Measurements from ENCODE around the gene MCF2L2.

DNA sequence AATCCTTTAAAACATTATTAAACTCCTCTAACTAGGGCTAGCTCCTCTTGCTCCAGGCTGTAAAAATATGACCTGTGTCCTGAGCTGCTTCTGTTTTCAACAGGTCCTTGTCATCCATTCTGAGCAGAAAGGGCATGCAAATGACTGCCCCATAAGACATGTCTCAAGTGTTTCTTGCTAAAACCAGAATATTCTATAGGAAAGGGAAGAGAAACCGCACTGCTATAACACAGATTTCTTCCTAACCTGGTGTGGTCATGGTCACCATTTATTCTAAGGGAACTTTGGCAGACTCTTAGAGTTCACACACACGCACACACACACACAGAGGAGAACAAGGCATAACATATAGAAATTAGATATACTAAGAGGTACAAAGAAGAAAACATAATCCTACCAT is 209.6 kb downstream of the MCF2L2 start:
- TF ChIP-seq CTCF (tag by site-specific recombination; IDR thresholded peaks at IDR 0.05): no peak
- no peak for TF ChIP-seq REST (tag by site-specific recombination; IDR thresholded peaks at IDR 0.05)
- TF ChIP-seq KLF10 (tag by site-specific recombination; IDR thresholded peaks at IDR 0.05): no peak
- TF ChIP-seq ZNF24 (tag by site-specific recombination; IDR thresholded peaks at IDR 0.05): no peak
- no peak for TF ChIP-seq PRDM1 (tag by site-specific recombination; IDR thresholded peaks at IDR 0.05)
